RWPE2 (cell line): ENCODE measurements around the gene SCNN1B.
"Not testable (repeated sequence)": the region's sequence is repeated elsewhere in the genome, so short reads cannot be mapped to it uniquely, and the experiment has no call there.

Experiments
- ATAC-seq: fragments of 200-7000 bp; cut with Tn5 transposase; 3 replicates; pipeline ENCODE4 v1.9.1; 2021; ENCODE audit warnings: low read depth
- DNase-seq: peaks from one replicate; pipeline ENCODE4 v3.0.0-alpha.2; 2020; ENCODE audit warnings: low spot score
- H3K27ac ChIP-seq: fragments of 450-650 bp; 2 replicates; pipeline ENCODE4 v1.5.1; 2017; ENCODE audit warnings: mild to moderate bottlenecking; ENCODE audit not compliant: poor library complexity, severe bottlenecking
- H3K27me3 ChIP-seq: fragments of 250-450 bp; sonication (Bioruptor Pico); 2 replicates; pipeline ENCODE4 v1.5.1; 2021; ENCODE audit warnings: mild to moderate bottlenecking, moderate library complexity; ENCODE audit not compliant: insufficient read depth, poor library complexity, severe bottlenecking
- H3K36me3 ChIP-seq: fragments of 250-450 bp; sonication (Bioruptor Pico); 2 replicates; pipeline ENCODE4 v1.5.1; 2020; ENCODE audit warnings: low read depth, mild to moderate bottlenecking, moderate library complexity
- H3K4me1 ChIP-seq: fragments of 250-450 bp; sonication (Bioruptor Pico); 2 replicates; pipeline ENCODE4 v1.5.1; 2021; ENCODE audit warnings: mild to moderate bottlenecking, moderate library complexity; ENCODE audit not compliant: insufficient read depth, poor library complexity, severe bottlenecking
- H3K4me3 ChIP-seq: fragments of 250-450 bp; sonication (Bioruptor Pico); 2 replicates; pipeline ENCODE4 v1.5.1; 2021; ENCODE audit warnings: mild to moderate bottlenecking, moderate library complexity; ENCODE audit not compliant: severe bottlenecking
- H3K9me3 ChIP-seq: fragments of 250-450 bp; sonication (Bioruptor Pico); 2 replicates; pipeline ENCODE4 v1.5.1; 2021; ENCODE audit warnings: mild to moderate bottlenecking, moderate library complexity; ENCODE audit not compliant: severe bottlenecking
- CTCF ChIP-seq: fragments of 450-650 bp; IDR thresholded peaks from one replicate; pipeline ENCODE4 v1.5.1; 2017; ENCODE audit warnings: mild to moderate bottlenecking, moderate library complexity; ENCODE audit not compliant: poor library complexity, severe bottlenecking

SCNN1B gene

GRCh38 chr16:23362460-23363317 is 60.6 kb downstream of the SCNN1B start:
- no peak overlapping the region for H3K4me3 ChIP-seq
- H3K9me3 ChIP-seq, result no peaks in the 10 kb centered on the region
- no peaks in the 10 kb centered on the region for H3K36me3 ChIP-seq
- ATAC-seq, result peak; percentile 81
- no peak for TF ChIP-seq CTCF
- no peak for DNase-seq
- peak overlapping the region; percentile 65 for H3K27ac ChIP-seq
- H3K27me3 ChIP-seq, result no peaks in the 10 kb centered on the region
- peaks cover 15% of the 10 kb centered on the region for H3K4me1 ChIP-seq

GRCh38 chr16:23365602-23366240 is 63.6 kb downstream of the SCNN1B start:
- no peak for TF ChIP-seq CTCF
- no peaks in the 10 kb centered on the region for H3K27me3 ChIP-seq
- no peak for ATAC-seq
- no peak overlapping the region for H3K27ac ChIP-seq
- DNase-seq, result no peak
- no peaks in the 10 kb centered on the region for H3K36me3 ChIP-seq
- H3K4me1 ChIP-seq, result peaks cover 22% of the 10 kb centered on the region
- H3K9me3 ChIP-seq, result no peaks in the 10 kb centered on the region
- no peak overlapping the region for H3K4me3 ChIP-seq

- H3K9me3 ChIP-seq, DNase-seq, H3K36me3 ChIP-seq, H3K4me3 ChIP-seq, ATAC-seq, H3K27ac ChIP-seq, H3K27me3 ChIP-seq: not testable (repeated sequence)
- peaks cover 22% of the 10 kb centered on the region for H3K4me1 ChIP-seq
These were observed 64.2 kb downstream of the SCNN1B start for GRCh38 chr16:23366341-23366740.

- ATAC-seq, result no peak
- Histone ChIP-seq H3K36me3 (no peaks in the 10 kb centered on the region), H3K9me3 (no peaks in the 10 kb centered on the region), H3K27ac (no peak overlapping the region), H3K4me1 (peaks cover 16% of the 10 kb centered on the region), H3K27me3 (no peaks in the 10 kb centered on the region), H3K4me3 (no peak overlapping the region)
- TF ChIP-seq CTCF, result no peak
- DNase-seq, result no peak
These were observed 65.5 kb downstream of the SCNN1B start for GRCh38 chr16:23367564-23367963.

- no peaks in the 10 kb centered on the region for H3K36me3 ChIP-seq
- no peak for TF ChIP-seq CTCF
- no peak overlapping the region for H3K4me3 ChIP-seq
- no peak for ATAC-seq
- H3K4me1 ChIP-seq, result peaks cover 11% of the 10 kb centered on the region
- no peaks in the 10 kb centered on the region for H3K27me3 ChIP-seq
- DNase-seq, result no peak
- peak overlapping the region; percentile 12 for H3K27ac ChIP-seq
- H3K9me3 ChIP-seq, result no peaks in the 10 kb centered on the region
These were observed 65.9 kb downstream of the SCNN1B start for GRCh38 chr16:23367988-23368387.
